Renal pelvis (tissue), 12 donors: ENCODE data around the gene CEACAM7. TPM values are rescaled to one million over a fixed set of nuclear protein-coding genes. Genes with fewer than 3 reads are reported as not detected.
"Not testable (repeated sequence)": the region's sequence is repeated elsewhere in the genome, so short reads cannot be mapped to it uniquely, and the experiment has no call there.

Experiments
- DNase-seq: peaks from one replicate; pipeline ENCODE4 v3.0.0-alpha.2; 2013
- long read RNA-seq, 16 experiments: transcript quantifications; one replicate each; lab custom pipeline, GENCODE V29; 2026
- polyA plus RNA-seq, 3 donors: library from polyadenylated mRNA; unstranded; fragments of 120-200 nt; gene quantifications; one replicate each; pipeline ENCODE4 v1.2.1, GENCODE V29; 2013; ENCODE audit not compliant: insufficient read length in 3 of 3

Gene CEACAM7
- not detected for polyA plus RNA-seq
- long read RNA-seq, donor 1: 0 reads
- long read RNA-seq, donor 2: 0 reads
- long read RNA-seq, donor 3: 0 reads
- long read RNA-seq, donor 4: 0 reads
- long read RNA-seq, donor 5: 0 reads
- long read RNA-seq, donor 6: 0 reads
- long read RNA-seq, donor 7: 0 reads
- long read RNA-seq, donor 8: 0 reads
- long read RNA-seq, donor 9: 0 reads
- long read RNA-seq, donor 10: 0 reads
- long read RNA-seq, donor 11: 0 reads
- long read RNA-seq, donor 12: 0 reads
- long read RNA-seq, donor 13: 0 reads
- long read RNA-seq, donor 14: 0 reads
- long read RNA-seq, donor 15, partial matches to known transcripts: 695 of 721 reads
- long read RNA-seq, donor 15, other reads (novel, unspliced or antisense): 24 of 721 reads
- long read RNA-seq, donor 16: 0 reads

- DNase-seq: no peak
Observed at GRCh38 chr19:41688098-41688497, at the start of gene CEACAM7. Gene CEACAM7 (minus strand): TSS chr19:41688270. CDS start chr19:41688165, 105 bp downstream.

GRCh38 chr19:41735071-41735600 is 47.1 kb upstream of the CEACAM7 start:
- no peak for DNase-seq

GRCh38 chr19:41734585-41734984 is 46.5 kb upstream of the CEACAM7 start:
- no peak for DNase-seq

GRCh38 chr19:41734156-41734555 is 46.1 kb upstream of the CEACAM7 start:
- DNase-seq: no peak

DNA sequence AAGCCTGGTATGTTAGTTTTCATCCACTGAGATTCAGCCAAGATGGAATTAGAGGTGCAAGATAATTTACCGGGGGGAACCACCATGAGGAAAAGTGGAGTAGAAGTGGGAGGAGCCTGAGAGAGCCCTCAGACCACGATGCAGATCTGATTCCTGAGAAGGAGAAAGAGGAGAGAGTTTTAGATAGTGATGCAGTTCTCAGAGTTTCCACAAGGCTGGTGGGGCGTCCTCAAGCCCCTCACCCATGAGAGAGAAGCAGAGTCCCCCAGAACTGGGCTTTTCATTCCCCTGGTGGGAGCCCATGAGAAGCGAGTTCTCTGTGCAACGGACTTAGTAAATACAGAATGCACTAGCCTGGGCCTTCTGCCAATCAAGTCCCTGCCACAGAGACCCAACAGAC is 38.4 kb upstream of the CEACAM7 start:
- DNase-seq: no peak

GRCh38 chr19:41720103-41720502 is 32.0 kb upstream of the CEACAM7 start:
- no peak for DNase-seq

DNA sequence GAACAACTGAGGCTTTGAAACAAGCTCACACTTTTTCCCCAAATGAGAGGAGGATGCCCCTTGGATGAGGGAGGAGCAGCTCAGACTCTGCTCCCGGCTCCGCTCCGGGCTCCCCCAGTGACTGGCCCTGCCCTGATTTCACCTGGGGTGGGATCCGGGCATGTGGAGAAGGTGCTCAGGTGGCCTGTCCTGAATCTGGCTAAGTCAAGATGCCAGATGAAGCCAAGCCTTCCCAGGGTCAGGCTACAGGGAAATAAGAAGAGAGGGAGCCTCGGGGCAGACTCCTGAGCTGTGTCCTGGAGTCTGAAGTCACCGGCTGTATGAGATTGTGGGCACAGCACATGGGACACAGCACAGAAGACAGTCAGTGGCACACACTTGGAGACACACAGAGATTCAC is 30.7 kb upstream of the CEACAM7 start:
- no peak for DNase-seq

DNA sequence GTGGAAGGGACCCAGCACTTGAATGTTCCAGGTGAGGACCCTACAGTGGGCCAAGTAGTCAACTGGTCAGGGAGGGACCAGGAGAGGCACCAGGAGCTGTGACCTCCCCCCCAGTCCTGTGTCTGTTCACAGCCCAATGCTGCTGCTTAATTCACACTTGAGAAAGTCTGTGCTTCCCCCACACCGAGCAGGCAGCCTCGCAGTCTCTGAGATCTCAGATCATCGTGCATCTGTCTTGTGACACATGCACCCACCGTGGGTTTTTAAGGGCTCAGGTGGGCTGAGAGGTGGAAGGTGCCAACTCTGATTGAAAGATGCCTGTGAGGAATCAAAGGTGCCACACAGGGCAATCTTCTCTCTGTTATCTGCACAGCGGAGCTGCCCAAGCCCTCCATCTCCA is 26.5 kb upstream of the CEACAM7 start:
- no peak for DNase-seq

DNA sequence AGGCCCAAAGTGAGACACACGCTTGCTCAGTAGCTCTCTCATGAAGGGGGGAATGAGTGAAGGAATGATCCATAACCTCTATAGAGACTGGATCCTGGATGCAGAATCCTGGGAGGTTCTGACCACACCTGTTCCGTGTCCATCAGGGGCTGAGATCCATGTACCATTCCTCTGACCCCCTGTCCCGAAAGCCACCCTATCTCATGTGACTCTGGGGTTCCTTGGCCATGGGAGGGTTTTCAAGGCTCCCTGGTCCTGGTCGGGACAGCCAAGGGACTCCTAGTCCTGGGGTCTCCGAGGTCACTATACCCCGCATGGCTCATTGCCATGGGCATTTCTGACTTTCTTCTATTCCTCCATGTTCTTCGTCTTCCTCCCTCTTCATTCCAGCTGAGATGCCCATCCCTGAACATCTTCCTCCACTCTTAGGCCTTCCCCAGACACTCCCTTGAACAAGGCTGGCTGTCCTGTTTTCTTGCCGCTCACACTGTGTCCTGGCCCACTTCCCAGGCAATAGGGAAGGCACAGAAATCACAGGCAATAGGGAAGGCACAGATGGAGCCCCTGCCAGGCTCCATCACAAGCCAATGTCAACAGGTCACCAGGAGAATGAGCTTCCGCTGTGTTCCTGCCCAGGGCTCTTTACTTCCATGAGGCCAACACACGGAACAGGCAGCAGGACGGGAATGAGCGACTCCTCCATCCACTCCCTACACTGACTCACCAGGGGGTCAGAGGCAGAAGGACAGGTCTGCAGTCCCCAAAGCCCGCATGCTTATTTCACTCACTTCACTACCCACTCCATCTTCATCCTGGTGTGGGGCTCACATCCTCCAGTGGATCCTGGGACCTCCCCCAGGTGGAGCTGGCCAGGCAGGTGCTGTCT is 23.5 kb upstream of the CEACAM7 start:
- DNase-seq: no peak

- no peak for DNase-seq
Observed at GRCh38 chr19:41709951-41710645, 22.0 kb upstream of the CEACAM7 start.

GRCh38 chr19:41709516-41709915 is 21.4 kb upstream of the CEACAM7 start:
- not testable (repeated sequence) for DNase-seq

GRCh38 chr19:41708481-41708880 is 20.4 kb upstream of the CEACAM7 start, which contains the start of gene CEACAM5:
Gene CEACAM5 (plus strand): TSS chr19:41708626. CDS start chr19:41708732, 106 bp downstream.
- DNase-seq: no peak

GRCh38 chr19:41707871-41708371 is 19.9 kb upstream of the CEACAM7 start:
- no peak for DNase-seq

DNA sequence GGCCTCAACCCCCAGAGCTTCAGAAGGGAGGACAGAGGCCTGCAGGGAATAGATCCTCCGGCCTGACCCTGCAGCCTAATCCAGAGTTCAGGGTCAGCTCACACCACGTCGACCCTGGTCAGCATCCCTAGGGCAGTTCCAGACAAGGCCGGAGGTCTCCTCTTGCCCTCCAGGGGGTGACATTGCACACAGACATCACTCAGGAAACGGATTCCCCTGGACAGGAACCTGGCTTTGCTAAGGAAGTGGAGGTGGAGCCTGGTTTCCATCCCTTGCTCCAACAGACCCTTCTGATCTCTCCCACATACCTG is 19.4 kb upstream of the CEACAM7 start:
- no peak for DNase-seq

DNA sequence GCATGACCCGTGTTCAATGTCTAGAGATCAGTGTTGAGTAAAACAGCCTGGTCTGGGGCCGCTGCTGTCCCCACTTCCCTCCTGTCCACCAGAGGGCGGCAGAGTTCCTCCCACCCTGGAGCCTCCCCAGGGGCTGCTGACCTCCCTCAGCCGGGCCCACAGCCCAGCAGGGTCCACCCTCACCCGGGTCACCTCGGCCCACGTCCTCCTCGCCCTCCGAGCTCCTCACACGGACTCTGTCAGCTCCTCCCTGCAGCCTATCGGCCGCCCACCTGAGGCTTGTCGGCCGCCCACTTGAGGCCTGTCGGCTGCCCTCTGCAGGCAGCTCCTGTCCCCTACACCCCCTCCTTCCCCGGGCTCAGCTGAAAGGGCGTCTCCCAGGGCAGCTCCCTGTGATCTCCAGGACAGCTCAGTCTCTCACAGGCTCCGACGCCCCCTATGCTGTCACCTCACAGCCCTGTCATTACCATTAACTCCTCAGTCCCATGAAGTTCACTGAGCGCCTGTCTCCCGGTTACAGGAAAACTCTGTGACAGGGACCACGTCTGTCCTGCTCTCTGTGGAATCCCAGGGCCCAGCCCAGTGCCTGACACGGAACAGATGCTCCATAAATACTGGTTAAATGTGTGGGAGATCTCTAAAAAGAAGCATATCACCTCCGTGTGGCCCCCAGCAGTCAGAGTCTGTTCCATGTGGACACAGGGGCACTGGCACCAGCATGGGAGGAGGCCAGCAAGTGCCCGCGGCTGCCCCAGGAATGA is 18.9 kb upstream of the CEACAM7 start:
- DNase-seq: no peak

DNA sequence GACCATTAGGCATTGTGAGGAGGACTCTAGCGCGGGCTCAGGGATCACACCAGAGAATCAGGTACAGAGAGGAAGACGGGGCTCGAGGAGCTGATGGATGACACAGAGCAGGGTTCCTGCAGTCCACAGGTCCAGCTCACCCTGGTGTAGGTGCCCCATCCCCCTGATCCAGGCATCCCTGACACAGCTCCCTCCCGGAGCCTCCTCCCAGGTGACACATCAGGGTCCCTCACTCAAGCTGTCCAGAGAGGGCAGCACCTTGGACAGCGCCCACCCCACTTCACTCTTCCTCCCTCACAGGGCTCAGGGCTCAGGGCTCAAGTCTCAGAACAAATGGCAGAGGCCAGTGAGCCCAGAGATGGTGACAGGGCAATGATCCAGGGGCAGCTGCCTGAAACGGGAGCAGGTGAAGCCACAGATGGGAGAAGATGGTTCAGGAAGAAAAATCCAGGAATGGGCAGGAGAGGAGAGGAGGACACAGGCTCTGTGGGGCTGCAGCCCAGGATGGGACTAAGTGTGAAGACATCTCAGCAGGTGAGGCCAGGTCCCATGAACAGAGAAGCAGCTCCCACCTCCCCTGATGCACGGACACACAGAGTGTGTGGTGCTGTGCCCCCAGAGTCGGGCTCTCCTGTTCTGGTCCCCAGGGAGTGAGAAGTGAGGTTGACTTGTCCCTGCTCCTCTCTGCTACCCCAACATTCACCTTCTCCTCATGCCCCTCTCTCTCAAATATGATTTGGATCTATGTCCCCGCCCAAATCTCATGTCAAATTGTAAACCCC is 17.5 kb upstream of the CEACAM7 start:
- DNase-seq: peak; percentile 42

GRCh38 chr19:41703602-41704293 is 15.7 kb upstream of the CEACAM7 start:
- no peak for DNase-seq

DNA sequence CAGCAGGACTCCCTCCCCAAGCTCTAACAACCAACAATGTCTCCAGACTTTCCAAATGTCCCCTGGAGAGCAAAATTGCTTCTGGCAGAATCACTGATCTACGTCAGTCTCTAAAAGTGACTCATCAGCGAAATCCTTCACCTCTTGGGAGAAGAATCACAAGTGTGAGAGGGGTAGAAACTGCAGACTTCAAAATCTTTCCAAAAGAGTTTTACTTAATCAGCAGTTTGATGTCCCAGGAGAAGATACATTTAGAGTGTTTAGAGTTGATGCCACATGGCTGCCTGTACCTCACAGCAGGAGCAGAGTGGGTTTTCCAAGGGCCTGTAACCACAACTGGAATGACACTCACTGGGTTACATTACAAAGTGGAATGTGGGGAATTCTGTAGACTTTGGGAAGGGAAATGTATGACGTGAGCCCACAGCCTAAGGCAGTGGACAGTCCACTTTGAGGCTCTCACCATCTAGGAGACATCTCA is 14.1 kb upstream of the CEACAM7 start:
- DNase-seq: no peak

GRCh38 chr19:41701401-41702075 is 13.5 kb upstream of the CEACAM7 start:
- DNase-seq: no peak
